D721Med (cell line): Measurements from ENCODE around the gene PKIB.
"Not testable (repeated sequence)": the region's sequence is repeated elsewhere in the genome, so short reads cannot be mapped to it uniquely, and the experiment has no call there.

ENCODE experiments used
- DNase-seq: peaks from one replicate; pipeline ENCODE4 v3.0.0; 2011; ENCODE audit warnings: low spot score; ENCODE audit not compliant: insufficient read length
- FAIRE-seq: peaks from 2 replicates; lab custom pipeline; 2011; peaks lifted over from hg19 to GRCh38; lab: Jason Lieb, UNC
- CTCF ChIP-seq: IDR thresholded peaks from 2 replicates; pipeline ENCODE4 v1.5.1; 2012; ENCODE audit warnings: mild to moderate bottlenecking, control low read depth; ENCODE audit not compliant: insufficient read depth; ENCODE audit errors: missing control alignments

PKIB gene

GRCh38 chr6:122640366-122640765, 30.2 kb downstream of the PKIB start:
- TF ChIP-seq CTCF: no peak

DNA sequence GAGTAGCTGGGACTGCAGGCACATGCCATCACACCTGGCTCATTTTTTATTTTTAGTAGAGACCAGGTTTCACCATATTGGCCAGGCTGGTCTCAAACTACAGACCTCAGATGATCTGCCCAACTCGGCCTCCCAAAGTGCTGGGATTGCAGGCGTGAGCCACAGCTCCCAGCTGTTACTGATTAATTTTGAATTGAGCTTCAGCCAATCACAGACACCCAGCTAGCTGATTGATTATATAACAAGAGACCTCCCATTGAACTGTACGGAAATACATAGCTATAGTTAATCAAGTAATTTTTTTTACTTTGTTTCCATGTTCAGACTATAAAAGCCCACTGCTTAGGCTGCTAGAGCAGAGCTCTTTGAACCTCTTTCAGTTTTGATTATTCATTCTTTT, 31.6 kb downstream of the PKIB start:
- no peak for FAIRE-seq
- TF ChIP-seq CTCF: no peak

More at GRCh38 chr6:122640366-122640765, 30.2 kb downstream of the PKIB start:
- DNase-seq: no peak
- peak; percentile 60 for FAIRE-seq

GRCh38 chr6:122642604-122643003, 32.4 kb downstream of the PKIB start:
- DNase-seq, FAIRE-seq: not testable (repeated sequence)

More for the DNA sequence above, 31.6 kb downstream of the PKIB start:
- DNase-seq: no peak

DNA sequence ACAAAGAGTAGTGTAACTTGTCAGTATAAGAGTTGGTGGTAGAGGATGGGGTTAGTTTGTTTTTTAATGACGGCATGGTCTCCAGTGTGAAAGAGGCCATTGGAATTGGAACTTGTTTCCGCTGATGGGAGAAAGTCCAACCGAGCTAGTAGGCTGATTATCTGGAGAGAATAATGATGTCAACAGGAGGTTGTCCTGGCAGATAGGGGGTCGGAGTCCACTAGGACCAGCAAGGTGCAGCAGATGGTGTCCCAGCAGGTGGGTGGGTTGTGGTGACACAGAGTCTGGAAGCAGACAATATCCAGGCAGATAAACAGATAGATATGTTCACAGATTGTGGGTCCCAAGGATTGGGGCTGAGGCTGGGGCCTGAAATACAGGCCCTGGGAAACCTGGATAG, 35.1 kb downstream of the PKIB start:
- TF ChIP-seq CTCF: no peak
- DNase-seq (no peak), FAIRE-seq (peak; percentile 82)

DNA sequence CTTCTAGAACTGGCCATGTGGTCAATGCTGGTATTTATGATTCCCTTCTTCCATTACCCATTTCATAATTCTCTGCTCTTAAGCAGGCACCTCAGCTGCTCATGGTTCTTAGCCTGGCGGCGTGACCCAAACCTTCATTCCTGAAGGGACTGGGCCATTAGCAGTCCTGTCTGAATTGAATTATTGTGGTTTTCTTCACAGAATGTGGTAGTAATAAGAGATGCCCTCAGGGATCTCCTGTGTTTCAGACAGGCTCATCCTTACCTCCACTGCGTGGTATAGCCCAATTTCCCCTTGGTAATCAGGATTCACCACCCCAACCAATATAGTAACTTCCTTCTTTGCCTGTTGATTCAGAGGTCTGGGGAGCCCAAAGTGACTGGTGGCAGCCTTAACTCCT, 37.6 kb downstream of the PKIB start:
- no peak for DNase-seq
- TF ChIP-seq CTCF: no peak
- FAIRE-seq: no peak

DNA sequence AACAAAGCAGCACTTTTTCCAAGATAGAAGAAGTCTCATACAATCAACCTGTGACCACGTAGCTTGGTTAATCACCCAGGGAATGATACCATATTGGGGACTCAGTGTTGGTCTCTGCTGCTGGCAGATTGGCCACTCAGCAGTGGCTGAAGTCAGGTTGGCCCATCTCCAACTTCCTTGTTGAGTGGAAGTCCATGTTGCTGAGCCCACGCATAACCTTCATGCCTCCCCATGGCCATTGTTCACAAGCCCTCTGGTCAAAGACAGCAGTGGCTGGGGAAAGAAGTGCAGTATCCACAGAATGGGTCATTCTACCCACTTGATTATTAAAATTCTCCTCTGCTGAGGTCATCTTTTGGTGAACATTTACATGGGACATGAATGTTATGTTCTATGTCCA, 38.5 kb downstream of the PKIB start:
- no peak for FAIRE-seq
- no peak for TF ChIP-seq CTCF
- no peak for DNase-seq

DNA sequence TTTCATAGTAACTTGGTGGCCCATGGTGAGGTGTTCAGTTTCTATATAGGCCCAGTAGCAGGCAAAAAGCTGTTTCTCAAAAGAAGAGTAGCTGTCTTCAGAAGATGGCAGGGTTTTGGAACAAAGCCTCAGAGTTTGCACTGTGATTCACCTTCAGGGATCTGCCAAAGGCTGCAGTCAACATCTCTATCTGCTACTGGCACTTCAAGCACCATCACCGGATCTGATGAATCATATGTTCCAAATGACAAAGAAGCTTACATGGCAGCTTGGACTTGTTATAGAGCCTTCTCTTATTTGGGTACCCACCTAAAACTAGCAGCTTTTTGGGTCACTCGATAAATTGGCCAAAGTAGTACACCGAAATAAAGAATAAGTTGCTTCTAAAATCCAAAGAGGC, 39.5 kb downstream of the PKIB start:
- FAIRE-seq: no peak
- no peak for DNase-seq
- no peak for TF ChIP-seq CTCF

DNA sequence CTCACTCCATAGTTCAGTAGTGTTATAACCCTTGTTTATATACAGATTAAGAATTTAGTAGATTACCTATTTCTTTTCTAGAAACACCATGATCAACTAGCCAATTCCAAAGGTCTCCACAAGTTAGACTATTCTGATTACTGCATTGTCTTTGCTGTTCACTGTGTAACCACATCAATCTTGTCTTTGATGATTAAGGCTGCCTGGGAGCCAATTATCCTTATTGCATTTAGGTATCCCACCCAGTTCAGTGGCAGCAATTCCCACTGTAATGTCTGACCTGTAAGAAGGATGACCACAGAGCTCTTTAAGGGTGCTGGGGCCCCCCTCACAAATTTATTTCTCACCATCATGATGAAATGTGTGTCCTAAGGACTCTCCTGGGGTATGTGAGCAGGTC, 40.2 kb downstream of the PKIB start:
- DNase-seq (no peak), FAIRE-seq (no peak)
- TF ChIP-seq CTCF: no peak
